ENCODE measurements around the gene SPAG9.

SPAG9 gene

GRCh38 chr17:50988427-50988826 lies 132.2 kb downstream of the SPAG9 start:
- no peaks in the 10 kb centered on the region for H3K9me3 ChIP-seq (ENCODE audit: low read depth, low read length)
- no peak overlapping the region for H3K9ac ChIP-seq (ENCODE audit: insufficient read length)
- H3K4me3 ChIP-seq, result no peak overlapping the region
- H3K27ac ChIP-seq, result no peak overlapping the region
- no peak for DNase-seq (ENCODE audit: low read depth, low spot score)
- TF ChIP-seq POLR2AphosphoS5 (IDR thresholded peaks at IDR 0.05; ENCODE audit: borderline replicate concordance, low read depth, low read length), result no peak
- TF ChIP-seq EZH2 (IDR thresholded peaks at IDR 0.05), result no peak
- no peak for TF ChIP-seq FOXP2 (optimal IDR thresholded peaks at IDR 0.05; ENCODE audit: control extremely low read depth, extremely low read length, insufficient read depth)
- peaks cover 48% of the 10 kb centered on the region for H3K36me3 ChIP-seq (ENCODE audit: insufficient read depth, low read length)

DNA sequence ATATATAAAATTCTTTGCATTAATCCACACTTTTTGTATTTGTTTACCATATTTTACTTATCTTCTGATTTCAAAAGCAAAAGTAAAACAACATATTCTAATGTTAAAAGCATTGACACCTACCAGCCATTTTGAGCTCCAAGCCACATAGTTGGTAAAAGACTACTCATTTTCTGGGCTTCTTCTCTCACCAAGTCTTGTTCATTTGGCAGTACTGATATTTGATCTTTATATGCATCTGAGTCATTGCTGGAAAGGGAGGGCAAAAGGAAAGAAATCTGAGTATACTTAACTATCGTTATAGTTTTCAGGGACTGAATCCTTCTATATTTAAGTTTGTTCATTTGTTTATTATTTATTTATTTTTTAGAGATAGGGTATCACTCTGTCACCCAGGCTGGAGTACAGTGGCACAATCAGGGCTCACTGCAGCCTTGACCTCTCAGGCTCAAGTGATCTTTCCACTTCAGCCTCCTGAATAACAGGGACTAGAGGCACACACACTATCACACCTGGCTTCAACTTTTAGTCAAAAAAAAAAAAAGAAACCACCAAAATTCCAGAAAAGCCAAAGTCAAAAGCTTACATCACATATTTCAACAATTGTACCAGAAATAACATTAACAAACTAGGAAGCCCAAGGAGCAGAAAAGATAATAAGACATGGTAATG lies 133.5 kb downstream of the SPAG9 start:
- no peak overlapping the region for H3K27ac ChIP-seq
- no peak overlapping the region for H3K9ac ChIP-seq (ENCODE audit: insufficient read length)
- TF ChIP-seq FOXP2 (optimal IDR thresholded peaks at IDR 0.05; ENCODE audit: control extremely low read depth, extremely low read length, insufficient read depth), result no peak
- TF ChIP-seq POLR2AphosphoS5 (IDR thresholded peaks at IDR 0.05; ENCODE audit: borderline replicate concordance, low read depth, low read length), result no peak
- no peak for TF ChIP-seq EZH2 (IDR thresholded peaks at IDR 0.05)
- no peaks in the 10 kb centered on the region for H3K9me3 ChIP-seq (ENCODE audit: low read depth, low read length)
- peaks cover 40% of the 10 kb centered on the region for H3K36me3 ChIP-seq (ENCODE audit: insufficient read depth, low read length)
- DNase-seq (ENCODE audit: low read depth, low spot score), result no peak
- H3K4me3 ChIP-seq, result no peak overlapping the region

GRCh38 chr17:50981279-50981678 lies 139.4 kb downstream of the SPAG9 start:
- Histone ChIP-seq H3K36me3 (ENCODE audit: insufficient read depth, low read length) (peaks cover 22% of the 10 kb centered on the region), H3K27ac (no peak overlapping the region), H3K9me3 (ENCODE audit: low read depth, low read length) (no peaks in the 10 kb centered on the region), H3K9ac (ENCODE audit: insufficient read length) (no peak overlapping the region), H3K4me3 (no peak overlapping the region)
- no peak for DNase-seq (ENCODE audit: low read depth, low spot score)
- TF ChIP-seq EZH2 (IDR thresholded peaks at IDR 0.05) (no peak), POLR2AphosphoS5 (IDR thresholded peaks at IDR 0.05; ENCODE audit: borderline replicate concordance, low read depth, low read length) (no peak), FOXP2 (optimal IDR thresholded peaks at IDR 0.05; ENCODE audit: control extremely low read depth, extremely low read length, insufficient read depth) (no peak)

DNA sequence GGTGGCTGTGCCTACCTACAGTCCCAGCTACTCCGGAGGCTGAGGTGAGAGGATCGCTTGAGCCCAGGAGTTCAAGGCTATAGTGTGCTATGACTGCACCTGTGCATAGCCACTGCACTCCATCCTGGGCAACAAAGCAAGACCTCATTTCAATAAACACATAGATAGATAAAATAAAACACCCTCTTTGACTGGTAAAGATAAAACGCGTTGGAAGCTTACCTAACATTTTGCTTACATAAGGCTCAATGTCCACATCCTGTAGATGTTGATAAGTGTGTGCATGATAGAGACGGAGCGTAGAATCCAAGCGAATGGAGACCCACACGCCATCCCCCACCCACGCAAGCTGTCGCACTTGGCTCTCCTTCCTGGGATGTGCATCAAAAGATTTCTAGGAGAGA lies 141.1 kb downstream of the SPAG9 start:
- no peak overlapping the region for H3K4me3 ChIP-seq
- no peak overlapping the region for H3K27ac ChIP-seq
- DNase-seq (ENCODE audit: low read depth, low spot score), result no peak
- no peak overlapping the region for H3K9ac ChIP-seq (ENCODE audit: insufficient read length)
- no peak for TF ChIP-seq POLR2AphosphoS5 (IDR thresholded peaks at IDR 0.05; ENCODE audit: borderline replicate concordance, low read depth, low read length)
- peaks cover 15% of the 10 kb centered on the region; the same call in 1 of the 2 replicates for H3K36me3 ChIP-seq (ENCODE audit: insufficient read depth, low read length)
- no peaks in the 10 kb centered on the region for H3K9me3 ChIP-seq (ENCODE audit: low read depth, low read length)

- no peak overlapping the region for H3K9ac ChIP-seq (ENCODE audit: insufficient read length)
- peaks cover 15% of the 10 kb centered on the region; the same call in 1 of the 2 replicates for H3K36me3 ChIP-seq (ENCODE audit: insufficient read depth, low read length)
- TF ChIP-seq FOXP2 (optimal IDR thresholded peaks at IDR 0.05; ENCODE audit: control extremely low read depth, extremely low read length, insufficient read depth), result no peak
- TF ChIP-seq EZH2 (IDR thresholded peaks at IDR 0.05), result no peak
- no peak for TF ChIP-seq POLR2AphosphoS5 (IDR thresholded peaks at IDR 0.05; ENCODE audit: borderline replicate concordance, low read depth, low read length)
- no peak for DNase-seq (ENCODE audit: low read depth, low spot score)
- H3K9me3 ChIP-seq (ENCODE audit: low read depth, low read length), result no peaks in the 10 kb centered on the region
- H3K4me3 ChIP-seq, result no peak overlapping the region
- no peak overlapping the region for H3K27ac ChIP-seq
Measured at GRCh38 chr17:50977487-50978159, 143.0 kb downstream of the SPAG9 start.

GRCh38 chr17:50976951-50977472 lies 143.7 kb downstream of the SPAG9 start:
- no peak overlapping the region for H3K9ac ChIP-seq (ENCODE audit: insufficient read length)
- no peak overlapping the region for H3K27ac ChIP-seq
- peaks cover 15% of the 10 kb centered on the region; the same call in 1 of the 2 replicates for H3K36me3 ChIP-seq (ENCODE audit: insufficient read depth, low read length)
- no peaks in the 10 kb centered on the region for H3K9me3 ChIP-seq (ENCODE audit: low read depth, low read length)
- TF ChIP-seq POLR2AphosphoS5 (IDR thresholded peaks at IDR 0.05; ENCODE audit: borderline replicate concordance, low read depth, low read length) (no peak), EZH2 (IDR thresholded peaks at IDR 0.05) (no peak), FOXP2 (optimal IDR thresholded peaks at IDR 0.05; ENCODE audit: control extremely low read depth, extremely low read length, insufficient read depth) (no peak)
- no peak overlapping the region for H3K4me3 ChIP-seq
- DNase-seq (ENCODE audit: low read depth, low spot score), result no peak

- no peak for TF ChIP-seq POLR2AphosphoS5 (IDR thresholded peaks at IDR 0.05; ENCODE audit: borderline replicate concordance, low read depth, low read length)
- TF ChIP-seq FOXP2 (optimal IDR thresholded peaks at IDR 0.05; ENCODE audit: control extremely low read depth, extremely low read length, insufficient read depth), result no peak
- TF ChIP-seq EZH2 (IDR thresholded peaks at IDR 0.05), result no peak
- no peaks in the 10 kb centered on the region for H3K9me3 ChIP-seq (ENCODE audit: low read depth, low read length)
- peaks cover 14% of the 10 kb centered on the region; the same call in 1 of the 2 replicates for H3K36me3 ChIP-seq (ENCODE audit: insufficient read depth, low read length)
- no peak overlapping the region for H3K9ac ChIP-seq (ENCODE audit: insufficient read length)
- DNase-seq (ENCODE audit: low read depth, low spot score), result no peak
- no peak overlapping the region for H3K4me3 ChIP-seq
- H3K27ac ChIP-seq, result no peak overlapping the region
Measured at GRCh38 chr17:50973557-50974494, 146.8 kb downstream of the SPAG9 start.

DNA sequence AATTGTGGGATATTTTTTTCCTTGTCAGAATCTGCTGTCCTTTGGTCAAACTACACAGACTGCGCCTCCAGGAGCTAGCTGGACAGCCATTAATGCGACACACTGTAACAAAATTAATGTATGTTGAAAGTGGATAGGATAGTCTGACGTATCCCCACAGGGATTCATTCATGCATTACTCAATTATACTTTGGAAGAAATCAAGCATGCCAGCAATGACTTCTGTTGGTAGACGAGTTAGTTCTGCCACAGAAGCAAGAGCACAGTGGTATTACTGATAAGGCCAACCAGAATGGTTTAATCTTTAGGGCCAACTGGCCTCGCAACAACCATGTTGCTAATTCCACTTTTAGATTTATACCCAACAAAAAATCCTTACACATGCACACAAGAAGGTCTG lies 148.1 kb downstream of the SPAG9 start:
- no peaks in the 10 kb centered on the region for H3K9me3 ChIP-seq (ENCODE audit: low read depth, low read length)
- DNase-seq (ENCODE audit: low read depth, low spot score), result no peak
- no peak for TF ChIP-seq FOXP2 (optimal IDR thresholded peaks at IDR 0.05; ENCODE audit: control extremely low read depth, extremely low read length, insufficient read depth)
- TF ChIP-seq POLR2AphosphoS5 (IDR thresholded peaks at IDR 0.05; ENCODE audit: borderline replicate concordance, low read depth, low read length), result no peak
- no peak for TF ChIP-seq EZH2 (IDR thresholded peaks at IDR 0.05)
- H3K4me3 ChIP-seq, result no peak overlapping the region
- no peak overlapping the region for H3K9ac ChIP-seq (ENCODE audit: insufficient read length)
- H3K36me3 ChIP-seq (ENCODE audit: insufficient read depth, low read length), result peaks cover 14% of the 10 kb centered on the region; the same call in 1 of the 2 replicates
- H3K27ac ChIP-seq, result no peak overlapping the region
